DMS79 treated with DMSO at 0.1 percent for 48 hours (cell line): ENCODE data around the gene IPO4.

ENCODE experiments used
- DNase-seq: peaks from one replicate; lab custom pipeline; 2025; lab: John Stamatoyannopoulos, UW

IPO4 gene

DNA sequence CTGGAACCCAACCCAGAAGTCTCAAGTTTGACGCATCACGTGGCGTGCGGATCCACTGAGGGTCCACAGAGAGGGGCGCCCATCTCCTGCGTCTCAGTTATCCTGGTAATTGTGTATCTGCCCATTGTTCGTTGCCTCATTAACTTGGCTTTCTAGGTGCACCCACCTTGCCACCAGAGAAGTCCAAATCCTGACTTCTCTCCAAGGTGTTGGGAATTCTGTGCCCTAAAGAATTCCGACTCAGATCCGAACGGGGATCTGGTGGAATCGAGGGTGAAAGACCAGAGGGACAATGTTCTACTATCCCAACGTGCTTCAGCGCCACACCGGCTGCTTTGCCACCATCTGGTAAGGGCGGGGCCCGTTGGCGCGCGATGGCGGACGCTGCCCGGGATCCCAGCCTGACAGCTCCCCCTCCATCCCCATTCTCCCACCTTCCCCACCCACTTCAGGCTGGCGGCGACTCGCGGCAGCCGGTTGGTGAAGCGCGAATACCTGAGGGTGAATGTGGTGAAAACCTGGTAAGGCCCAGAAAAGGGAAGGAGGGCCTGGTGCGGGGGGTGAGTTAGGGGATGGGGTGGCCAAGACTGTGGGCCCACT is 16.3 kb downstream of the IPO4 start:
- DNase-seq, result peak; percentile 48

GRCh38 chr14:24171422-24172260 is 17.0 kb downstream of the IPO4 start, which contains the start of gene REC8:
TSS of gene REC8 (plus strand) at chr14:24172080. CDS start at chr14:24172553, 473 bp downstream.
- peak; percentile 100 for DNase-seq

DNA sequence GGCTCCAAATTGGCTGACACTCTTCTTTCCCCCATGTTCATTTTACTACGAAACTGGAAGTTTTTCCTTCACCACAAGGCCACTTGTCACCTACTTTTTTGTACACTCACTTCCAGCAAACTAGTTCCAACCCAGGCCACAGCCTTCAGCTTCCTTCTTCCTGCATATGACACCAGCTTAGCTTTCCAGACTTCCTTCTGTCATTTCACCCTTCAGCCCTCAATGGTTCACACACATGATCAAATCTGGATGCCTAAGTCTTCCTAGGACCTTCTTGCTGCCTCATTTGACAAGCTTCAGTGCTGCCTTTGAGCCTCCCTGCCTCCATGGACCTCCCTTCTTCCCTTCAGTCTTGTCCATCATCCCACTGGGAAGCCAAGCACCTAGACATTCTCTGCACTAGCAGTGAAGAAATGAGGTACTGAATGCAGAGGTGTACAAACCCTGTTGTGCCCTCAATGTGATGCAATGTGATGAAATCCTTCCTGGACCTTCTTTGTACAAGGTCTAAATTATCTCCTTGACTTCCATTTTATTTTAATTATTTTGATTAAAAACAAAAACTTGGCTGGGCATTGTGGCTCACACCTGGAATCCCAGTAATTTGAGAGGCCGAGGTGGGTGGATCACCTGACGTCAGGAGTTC is 21.0 kb downstream of the IPO4 start:
- DNase-seq, result no peak

DNA sequence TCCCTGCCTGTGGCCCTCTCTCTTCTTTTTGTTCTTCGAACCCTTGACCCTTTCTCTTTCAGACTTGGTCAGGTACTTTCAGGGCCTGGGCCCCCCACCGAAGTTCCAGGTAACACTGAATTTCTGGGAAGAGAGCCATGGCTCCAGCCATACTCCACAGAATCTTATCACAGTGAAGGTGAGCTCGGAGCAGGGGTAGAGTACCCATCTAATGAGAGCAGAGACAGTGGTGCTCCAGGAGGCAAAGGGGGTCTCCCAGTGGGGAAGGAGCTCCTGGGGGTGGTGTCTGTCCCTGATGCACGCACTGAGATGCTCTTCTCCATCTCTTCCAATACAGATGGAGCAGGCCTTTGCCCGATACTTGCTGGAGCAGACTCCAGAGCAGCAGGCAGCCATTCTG is 22.8 kb downstream of the IPO4 start:
- no peak for DNase-seq

DNA sequence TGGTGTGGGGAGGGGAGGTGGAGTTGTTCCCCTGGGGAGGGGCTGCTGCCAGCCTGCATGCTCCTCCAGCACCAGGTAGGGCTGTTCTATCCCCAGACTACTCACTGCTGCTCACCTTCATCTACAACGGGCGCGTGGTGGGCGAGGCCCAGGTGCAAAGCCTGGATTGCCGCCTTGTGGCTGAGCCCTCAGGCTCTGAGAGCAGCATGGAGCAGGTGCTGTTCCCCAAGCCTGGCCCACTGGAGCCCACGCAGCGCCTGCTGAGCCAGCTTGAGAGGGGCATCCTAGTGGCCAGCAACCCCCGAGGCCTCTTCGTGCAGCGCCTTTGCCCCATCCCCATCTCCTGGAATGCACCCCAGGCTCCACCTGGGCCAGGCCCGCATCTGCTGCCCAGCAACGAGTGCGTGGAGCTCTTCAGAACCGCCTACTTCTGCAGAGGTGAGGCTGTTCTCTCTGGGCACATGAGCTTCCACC is 24.1 kb downstream of the IPO4 start:
- no peak for DNase-seq

GRCh38 chr14:24162093-24162492 is 26.5 kb downstream of the IPO4 start:
- no peak for DNase-seq

DNA sequence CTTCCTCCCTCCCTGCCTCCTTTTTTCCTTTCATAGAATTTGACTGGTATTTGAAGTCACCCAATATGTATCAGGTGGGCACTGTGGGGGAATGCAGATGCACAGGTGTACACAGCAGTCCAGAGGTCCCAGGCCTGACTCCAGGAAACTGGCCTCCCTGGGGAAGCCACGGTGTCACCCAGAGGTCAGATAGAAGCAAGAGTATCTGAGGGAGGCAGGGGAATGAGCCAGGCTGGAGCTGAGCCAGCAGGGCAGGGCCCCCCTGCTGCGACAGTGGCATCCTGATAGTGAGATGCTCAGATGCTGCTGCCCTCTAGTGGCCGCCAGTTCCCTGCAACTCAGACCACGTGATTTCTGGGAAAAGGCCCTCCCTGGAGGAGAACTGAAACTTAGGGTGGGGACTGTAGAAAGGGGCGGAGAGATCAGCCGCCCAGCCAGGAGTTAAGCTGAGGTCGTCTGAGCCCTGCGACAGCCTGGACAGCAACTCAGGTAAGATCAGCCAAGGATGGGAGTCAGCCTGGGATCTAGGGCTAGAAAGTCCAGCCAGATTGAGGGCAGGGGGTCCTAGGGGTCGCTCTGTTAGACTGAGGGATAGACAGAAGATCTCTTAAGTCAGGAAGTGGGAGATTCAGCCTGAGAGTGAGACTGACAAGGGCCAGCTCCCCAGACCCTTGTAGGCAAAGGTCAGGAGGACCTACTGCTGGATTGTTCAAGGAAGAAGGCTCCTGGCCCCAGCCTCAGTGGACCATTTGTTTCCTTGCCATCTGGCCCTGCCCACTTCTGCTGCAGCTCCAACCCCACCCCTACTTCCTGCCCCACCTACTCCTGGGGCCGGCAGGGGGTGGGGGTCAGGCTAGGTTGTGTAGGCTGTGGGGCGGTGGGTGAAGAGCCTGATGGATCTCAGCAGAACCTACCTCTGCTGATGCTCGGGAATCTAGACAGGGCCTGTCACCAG is 27.5 kb downstream of the IPO4 start, which contains the start of gene IRF9:
TSS of gene IRF9 (plus strand) at position 416 of the 955 bp plus-strand sequence. CDS start 880 bp downstream, outside the sequence.
- DNase-seq, result peak; percentile 99

GRCh38 chr14:24160499-24160849 is 28.1 kb downstream of the IPO4 start:
- DNase-seq, result no peak

DNA sequence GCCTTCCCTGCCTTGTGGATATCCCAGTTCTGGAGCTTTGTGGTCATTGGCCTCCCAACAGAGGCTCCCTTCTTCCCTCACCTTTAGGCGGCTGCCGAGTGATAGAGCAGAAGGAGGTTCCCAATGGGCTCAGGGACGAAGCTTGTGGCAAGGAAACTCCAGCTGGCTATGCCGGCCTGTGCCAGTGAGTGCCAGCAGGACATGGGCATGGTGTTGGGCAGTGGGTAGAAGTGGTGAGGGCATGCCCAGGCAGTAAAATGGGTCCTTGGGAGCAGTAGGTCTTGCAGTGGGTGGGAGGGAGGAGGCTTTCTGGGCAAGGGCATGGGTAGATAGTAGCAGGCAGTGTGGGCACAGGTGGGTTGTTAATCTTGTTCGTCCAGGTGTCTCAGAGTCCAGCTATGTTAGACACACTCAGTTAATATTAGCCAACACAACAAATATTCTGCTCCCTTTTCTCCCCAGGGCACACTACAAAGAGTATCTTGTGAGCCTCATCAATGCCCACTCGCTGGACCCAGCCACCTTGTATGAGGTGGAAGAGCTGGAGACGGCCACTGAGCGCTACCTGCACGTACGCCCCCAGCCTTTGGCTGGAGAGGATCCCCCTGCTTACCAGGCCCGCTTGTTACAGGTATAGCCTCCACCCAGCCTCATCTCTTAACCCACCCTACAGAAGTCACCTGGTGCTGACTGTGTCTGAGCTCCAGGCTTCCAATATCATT is 28.7 kb downstream of the IPO4 start:
- no peak for DNase-seq

DNA sequence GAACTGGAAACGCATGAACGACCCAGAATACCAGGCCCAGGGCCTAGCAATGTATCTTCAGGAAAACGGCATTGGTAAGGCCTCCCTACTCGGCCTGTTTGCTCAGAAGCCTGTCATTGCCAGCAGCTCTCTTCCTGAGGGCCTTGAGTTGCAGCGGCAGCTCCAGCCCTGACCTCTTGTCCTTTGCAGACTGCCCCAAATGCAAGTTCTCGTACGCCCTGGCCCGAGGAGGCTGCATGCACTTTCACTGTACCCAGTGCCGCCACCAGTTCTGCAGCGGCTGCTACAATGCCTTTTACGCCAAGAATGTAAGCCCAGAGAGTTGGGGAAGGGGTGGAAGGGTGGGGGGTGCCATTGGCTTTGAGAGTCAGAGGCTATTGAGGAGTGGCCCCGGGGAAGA is 31.3 kb downstream of the IPO4 start:
- no peak for DNase-seq

GRCh38 chr14:24156840-24157239 is 31.8 kb downstream of the IPO4 start:
- no peak for DNase-seq

DNA sequence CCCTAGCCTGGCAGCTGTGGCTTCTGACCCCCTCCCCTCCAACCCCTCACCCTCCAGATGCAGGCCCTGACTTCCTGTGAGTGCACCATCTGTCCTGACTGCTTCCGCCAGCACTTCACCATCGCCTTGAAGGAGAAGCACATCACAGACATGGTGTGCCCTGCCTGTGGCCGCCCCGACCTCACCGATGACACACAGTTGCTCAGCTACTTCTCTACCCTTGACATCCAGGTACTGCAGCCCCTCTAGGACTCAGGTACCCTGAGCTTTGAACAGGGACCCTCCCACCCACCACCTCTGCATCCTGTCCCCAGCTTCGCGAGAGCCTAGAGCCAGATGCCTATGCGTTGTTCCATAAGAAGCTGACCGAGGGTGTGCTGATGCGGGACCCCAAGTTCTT is 33.5 kb downstream of the IPO4 start:
- DNase-seq, result no peak

DNA sequence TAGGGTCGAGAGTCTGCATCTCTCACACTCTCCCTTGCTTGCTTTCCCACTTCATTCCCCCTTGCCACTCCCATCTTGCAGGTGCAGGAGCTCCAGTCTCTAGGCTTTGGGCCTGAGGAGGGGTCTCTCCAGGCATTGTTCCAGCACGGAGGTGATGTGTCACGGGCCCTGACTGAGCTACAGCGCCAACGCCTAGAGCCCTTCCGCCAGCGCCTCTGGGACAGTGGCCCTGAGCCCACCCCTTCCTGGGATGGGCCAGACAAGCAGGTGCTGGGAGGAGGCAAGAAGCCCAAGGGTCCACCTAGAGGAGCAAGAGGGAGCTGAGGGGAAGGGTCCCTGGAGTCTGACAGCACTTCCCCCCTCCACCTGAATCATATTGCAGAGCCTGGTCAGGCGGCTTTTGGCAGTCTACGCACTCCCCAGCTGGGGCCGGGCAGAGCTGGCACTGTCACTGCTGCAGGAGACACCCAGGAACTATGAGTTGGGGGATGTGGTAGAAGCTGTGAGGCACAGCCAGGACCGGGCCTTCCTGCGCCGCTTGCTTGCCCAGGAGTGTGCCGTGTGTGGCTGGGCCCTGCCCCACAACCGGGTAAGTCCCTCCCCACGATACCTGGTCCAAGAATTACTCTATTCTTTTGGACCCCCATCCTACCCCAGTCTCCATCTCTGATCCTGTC is 37.1 kb downstream of the IPO4 start:
- DNase-seq, result no peak

GRCh38 chr14:24150993-24151392 is 37.6 kb downstream of the IPO4 start:
- no peak for DNase-seq

DNA sequence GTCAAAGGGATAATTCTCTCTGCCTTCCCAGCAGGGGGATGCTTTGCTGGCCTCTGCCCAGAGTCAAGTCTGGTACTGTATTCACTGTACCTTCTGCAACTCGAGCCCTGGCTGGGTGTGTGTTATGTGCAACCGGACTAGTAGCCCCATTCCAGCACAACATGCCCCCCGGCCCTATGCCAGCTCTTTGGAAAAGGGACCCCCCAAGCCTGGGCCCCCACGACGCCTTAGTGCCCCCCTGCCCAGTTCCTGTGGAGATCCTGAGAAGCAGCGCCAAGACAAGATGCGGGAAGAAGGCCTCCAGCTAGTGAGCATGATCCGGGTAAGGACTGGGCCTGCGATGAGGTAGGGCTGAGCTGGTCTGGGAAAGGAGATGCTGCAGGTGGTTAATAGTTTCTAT is 38.0 kb downstream of the IPO4 start:
- no peak for DNase-seq

- no peak for DNase-seq
Measured at GRCh38 chr14:24150061-24150460, 38.6 kb downstream of the IPO4 start.

DNA sequence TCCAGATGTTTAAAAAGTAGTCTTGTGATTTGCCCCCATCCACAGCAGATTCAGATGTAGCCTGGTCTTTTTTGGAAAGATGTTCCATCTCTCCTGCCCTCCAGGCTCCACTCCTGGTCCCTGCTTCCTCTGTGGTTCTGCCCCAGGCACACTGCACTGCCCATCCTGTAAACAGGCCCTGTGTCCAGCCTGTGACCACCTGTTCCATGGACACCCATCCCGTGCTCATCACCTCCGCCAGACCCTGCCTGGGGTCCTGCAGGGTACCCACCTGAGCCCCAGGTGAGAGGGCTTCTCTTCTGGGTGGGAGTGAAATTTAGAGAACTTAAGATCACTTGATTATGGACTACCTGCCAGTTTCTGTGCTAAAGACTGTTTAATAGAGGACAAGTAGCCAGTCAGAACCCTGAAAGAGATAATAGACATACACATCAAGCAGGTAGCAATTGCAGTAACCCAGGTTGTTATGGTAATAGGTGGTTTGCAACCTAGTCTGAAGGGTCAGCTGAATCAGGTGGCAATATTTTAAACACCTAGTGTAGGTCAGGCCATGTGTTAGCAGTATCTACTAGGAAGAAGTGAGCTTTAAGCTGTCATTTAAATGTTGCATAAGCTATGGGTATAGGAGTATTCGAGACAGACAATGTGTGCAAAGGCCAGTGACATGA is 39.2 kb downstream of the IPO4 start:
- DNase-seq, result no peak

GRCh38 chr14:24147761-24148428 is 40.7 kb downstream of the IPO4 start:
- DNase-seq, result no peak
